ENCODE results near the gene CCDC71.

The CCDC71 gene

DNA sequence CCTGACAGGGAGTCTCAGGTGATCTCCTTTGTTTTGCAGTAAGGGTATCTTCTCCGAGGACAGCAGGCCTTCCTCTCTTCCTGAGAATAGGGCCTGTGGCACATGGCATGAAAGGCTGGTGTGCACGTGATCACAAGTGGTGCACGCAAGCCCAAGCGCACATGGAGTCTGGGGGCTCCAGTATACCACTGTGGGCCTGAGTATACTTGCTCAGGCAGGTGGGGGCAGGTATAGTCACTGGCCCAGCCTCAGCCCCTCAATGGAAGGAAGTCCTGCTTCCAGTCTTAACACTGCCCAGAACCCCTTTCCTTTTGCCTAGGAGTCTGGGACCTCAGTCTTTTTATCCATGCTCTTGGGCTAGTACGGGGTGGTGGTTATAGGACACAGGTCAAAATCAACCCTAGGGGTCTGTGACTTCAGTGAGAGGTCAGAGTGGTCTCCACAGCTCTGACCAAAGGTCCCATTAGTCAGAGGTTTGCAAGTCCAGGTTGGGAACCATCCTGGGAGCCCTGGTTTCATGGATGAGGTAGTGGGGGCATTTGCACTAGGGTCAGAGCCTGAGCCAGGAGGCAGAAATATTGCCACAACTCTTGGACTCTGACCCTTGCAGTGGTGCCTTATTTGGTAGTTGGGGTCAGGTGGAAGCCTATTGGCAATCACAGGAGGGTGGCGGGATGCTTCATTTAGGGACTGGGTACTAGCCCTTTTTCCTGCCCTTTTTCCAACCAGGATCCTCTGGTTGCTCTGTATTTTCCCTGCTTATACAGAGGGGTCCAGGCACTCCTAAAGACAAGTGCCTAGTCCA, 823 bp upstream of the CCDC71 start:
- no peak for DNase-seq

DNA sequence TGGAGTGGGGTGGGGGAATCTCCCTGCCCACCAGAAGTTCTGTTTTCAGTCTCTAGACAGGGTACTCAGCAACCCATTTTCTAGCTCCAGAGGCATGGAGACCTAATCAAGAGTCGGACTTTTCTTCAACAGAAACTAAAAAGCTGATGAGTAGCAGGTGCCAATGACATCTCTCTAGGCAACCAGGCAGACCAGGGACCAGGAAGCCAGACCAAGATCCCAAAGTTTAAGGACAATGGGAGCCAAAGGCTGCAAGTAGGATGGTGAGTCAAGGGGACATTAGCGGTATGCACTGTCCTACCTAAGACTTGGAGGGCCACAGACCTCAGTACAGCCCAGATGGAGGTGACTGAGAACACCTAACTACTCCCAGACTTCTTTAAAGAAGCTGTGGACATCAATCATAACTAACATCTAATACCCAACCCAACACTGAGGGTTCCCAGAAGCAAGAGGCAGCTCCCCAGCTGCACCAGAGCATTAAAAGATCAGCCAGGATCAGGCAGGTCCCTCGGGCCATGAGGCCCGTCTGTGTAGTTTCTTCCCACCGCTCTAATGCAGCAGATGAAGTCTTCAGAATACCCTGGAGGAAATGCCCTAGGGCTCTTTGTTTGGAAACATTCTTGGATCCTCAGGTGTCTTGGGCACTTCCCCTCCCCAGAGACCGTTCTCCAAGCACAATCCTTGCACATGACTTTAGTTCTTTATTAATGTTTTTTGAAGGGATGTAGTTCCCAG, 979 bp downstream of the CCDC71 start:
- no peak for DNase-seq

DNA sequence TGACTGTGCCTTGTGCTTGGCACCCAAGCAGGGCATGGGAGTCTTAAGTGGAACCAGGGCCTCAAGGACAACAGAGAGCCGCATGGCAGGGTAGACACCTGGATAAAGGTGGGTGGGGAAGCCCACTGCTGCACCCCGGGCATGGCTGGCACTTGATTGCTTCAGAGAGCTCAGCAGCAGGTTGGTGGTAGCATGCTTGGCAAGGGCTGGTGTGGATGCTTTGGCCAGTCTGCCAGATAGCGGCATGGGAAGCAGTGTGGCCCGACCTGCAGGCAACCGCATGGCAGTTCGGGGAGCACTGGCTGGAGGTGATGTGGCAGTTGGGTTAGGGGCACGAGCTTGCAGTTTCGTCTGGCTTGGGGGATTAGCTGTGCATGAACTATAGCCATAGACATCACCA, 2.5 kb downstream of the CCDC71 start:
- no peak for DNase-seq

DNA sequence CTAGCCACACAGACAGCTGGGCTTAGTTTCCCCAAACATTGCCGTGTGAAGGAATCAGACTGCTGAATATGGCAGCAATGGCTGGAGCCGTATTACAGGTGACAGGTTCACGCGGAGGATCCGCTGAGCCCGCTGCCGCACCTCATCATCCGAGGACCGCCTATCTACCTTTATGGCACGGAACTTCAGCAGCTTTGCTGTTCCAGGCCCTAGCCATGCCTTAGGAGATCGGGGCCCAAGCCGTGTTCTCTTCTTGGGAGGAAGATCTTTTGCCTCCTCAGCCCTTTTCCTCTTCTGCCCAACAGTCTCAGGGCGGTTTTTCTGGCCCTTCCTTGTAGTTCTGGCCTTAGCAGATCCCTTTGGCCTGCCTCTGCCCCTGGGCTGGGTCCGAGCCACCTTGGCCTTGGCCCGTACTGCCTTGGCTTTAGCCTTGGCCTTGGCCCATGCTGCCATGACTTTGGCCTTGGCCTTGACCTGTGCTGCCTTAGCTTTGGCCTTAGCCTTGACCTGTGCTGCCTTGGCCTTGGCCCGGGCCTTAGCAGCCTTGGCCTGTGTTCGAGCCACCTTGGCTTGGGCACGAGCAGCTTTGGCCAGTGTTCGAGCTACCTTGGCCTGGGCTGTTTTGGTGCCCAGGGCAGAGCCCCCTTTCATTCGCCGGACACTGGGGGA, 3.2 kb downstream of the CCDC71 start:
- DNase-seq: no peak

DNA sequence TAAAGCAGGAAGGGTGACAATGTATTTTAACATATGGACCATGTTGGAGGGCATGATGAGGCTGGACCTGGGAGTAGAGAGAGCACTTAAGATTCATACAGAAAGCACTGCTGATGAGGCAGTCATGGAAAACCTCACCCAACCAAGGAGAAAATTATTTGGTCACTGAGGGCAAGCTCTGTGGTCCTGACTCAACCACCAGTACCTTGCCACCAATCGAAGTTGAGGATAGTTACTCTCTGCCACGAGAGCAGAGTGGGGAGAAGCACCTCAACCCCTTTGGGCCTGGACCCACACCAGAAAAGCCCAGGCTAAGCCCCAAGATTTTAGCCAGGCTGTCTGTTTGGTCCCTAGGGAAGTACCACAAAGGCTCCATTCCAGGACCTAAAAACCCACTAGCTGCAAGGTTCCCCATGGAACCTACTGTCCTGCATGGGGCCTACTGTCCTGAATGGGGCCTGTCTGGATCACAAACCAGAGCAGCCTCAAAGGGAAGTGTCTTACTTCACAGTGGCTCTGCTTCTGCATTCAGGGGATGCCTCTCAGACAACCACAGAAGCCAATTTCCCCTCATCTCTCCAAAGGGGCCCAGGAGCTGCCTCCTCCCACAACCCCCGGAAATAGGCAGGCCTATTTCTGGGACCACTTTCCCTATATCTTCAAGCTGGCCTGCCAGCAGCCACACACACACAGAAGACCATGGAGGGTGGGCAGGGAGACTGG, 4.2 kb downstream of the CCDC71 start:
- no peak for DNase-seq

DNA sequence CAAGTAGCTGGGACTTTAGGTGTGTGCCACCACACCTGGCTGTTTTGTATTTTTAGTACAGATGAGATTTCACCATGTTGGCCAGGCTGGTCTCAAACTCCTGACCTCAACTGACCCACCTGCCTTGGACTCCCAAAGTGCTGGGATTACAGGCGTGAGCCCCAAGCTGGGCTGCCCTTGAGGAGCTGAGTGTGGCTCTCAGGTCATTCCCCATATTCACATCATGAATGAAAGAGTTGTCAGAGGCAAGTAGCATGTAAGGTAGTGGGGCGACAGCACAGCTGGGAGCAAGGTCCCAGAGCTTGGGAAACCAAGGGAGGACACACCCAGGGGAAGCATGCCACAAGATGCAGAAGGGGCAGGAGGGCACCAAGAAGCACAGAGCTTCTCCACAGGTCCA, 4.9 kb downstream of the CCDC71 start:
- no peak for DNase-seq

DNA sequence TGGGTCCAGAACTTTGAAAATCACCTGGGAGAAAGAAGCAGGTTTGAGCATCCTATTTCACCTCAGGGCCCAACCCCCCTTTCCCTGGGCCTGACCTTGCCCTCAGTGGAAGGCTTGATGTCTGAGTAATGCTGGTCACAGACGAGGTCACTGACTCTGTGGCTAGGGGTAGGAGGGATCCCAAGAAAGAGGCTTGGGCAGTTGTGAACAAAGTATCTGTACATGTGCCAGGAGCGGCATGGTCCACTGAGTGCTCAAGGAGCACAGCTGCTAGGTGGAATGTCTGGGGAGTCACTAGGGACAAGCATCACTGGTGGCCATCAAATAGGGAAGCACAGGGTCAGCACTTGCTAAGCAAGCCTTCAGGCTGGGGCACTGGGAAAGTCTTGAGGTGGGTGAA, 7.3 kb downstream of the CCDC71 start:
- no peak for DNase-seq

DNA sequence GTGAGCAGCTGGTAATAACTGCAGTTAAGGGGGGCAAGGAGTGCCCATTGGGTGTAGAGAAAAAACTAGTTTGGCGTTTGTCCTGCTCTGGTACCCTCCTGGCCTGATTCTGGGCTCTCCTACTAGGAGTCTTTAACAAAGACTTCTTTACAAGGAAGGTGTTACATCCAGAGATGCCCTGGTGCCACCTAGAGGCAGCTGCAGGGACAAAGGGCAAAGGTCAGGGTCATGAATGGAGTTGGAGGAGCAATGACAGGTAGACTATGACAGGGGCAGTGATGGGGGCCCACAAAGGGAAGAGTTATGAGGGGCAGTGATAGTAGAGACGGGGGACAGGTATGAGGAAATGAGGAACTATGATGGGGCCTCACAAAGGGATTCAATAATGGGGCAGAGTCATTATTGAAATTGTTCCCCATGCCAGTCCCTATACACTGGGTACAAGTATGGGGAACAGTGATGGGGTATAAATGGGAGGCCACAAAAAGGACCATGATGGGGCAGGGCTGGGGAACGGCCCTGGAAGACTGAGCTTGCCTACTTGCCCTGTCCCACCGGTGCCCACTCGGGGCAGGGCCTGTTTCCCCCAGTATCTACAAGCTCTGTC, 7.9 kb downstream of the CCDC71 start:
- no peak for DNase-seq

DNA sequence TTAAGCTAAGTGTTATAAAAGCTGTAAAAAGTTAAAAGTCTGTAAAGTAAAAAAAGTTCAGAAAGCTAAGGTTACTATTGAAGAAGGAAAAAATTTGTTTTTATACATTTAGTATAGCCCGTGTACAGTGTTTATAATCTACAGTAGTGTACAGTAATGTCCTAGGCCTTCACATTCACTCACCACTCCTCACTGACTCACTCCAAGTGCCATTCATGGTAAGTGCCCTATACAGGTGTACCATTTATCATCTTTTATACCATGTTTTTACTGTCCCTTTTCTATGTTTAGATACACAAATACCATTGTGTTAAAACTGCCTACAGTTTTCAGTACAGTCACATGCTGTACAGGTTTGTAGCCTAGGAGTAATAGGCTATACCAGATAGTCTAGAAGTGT, 8.8 kb downstream of the CCDC71 start:
- DNase-seq: no peak

DNA sequence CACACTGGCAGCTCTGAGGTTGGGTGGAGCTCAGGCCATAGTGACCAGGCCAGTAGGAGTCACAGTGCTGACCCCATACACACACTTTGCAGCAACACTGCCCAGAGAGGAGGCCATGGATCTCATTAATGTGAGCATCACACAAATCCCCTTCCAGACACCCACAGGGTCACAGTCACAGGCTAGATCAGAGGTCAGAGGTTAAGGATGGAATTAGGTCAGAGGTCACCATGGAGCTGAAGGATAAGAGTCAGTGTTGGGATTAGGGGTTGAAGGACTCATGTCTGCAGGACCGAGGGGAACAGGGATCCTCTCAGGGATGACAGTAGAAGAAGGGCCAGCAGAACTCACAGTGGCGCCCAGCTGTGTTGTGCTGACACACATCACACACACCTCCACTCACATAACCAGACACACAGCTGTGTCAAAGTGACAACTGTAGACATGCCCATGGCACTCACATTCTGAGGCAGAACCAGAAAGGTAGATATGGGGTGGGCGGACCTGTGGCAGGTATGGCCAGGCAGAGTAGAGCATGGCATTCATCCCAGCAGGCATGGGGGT, 12.7 kb downstream of the CCDC71 start:
- no peak for DNase-seq

DNA sequence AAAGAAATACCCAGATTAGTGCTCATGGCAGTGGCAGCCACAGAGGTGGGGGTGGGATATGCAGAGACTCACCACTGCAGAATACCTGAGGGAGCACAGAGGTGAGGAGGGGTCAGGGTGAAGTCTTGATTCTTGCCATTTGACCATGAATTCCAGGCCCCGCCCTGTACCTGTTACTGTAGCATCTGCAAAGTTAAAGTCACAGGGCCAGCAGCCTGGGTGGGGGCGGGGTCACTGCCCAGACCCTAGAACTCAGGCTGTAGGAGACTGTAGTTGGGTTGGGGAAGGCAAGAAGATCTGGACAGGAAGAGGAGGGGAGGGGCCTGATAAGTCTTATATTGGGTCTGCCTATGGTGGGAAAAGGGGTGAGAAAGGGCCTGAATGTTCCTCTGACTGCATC, 14.5 kb downstream of the CCDC71 start:
- DNase-seq: no peak

DNA sequence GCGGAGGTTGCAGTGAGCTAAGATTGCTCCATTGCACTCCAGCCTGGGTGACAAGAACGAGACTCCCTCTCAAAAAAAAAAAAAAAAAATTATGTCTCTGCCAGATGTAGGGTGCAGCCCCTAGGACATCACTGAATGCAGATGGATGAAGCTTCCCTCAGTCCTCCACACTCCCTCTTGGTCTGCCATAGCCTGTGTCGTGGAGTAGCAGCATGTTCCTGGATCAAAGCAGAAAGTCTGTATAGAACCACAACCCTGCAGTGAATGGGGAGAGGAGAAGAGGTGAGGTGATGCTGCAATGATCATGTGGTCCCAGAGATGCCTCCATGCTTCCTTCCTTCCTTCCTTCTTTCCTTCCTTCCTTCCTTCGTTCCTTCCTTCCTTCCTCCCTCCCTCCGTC, 18.0 kb downstream of the CCDC71 start:
- DNase-seq: no peak

DNA sequence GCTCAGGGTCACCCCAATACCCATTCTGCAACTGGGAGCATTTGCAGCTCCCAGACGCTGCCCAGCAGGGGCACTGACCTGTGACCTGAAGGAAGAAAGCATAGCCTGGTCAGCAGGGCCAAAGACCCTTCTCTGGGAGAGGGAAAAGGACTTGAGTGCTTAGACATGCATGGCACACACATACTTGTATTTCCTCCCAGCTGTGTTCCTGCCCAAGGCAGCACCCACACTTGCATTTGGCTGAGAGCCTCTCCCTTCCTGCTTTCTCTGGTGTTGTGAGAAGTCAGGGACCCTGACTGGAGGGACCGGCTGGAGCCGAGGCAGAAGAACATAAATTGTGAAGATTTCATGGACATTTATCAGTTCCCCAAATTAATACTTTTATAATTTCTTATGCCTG, 26.1 kb downstream of the CCDC71 start:
- DNase-seq: no peak

DNA sequence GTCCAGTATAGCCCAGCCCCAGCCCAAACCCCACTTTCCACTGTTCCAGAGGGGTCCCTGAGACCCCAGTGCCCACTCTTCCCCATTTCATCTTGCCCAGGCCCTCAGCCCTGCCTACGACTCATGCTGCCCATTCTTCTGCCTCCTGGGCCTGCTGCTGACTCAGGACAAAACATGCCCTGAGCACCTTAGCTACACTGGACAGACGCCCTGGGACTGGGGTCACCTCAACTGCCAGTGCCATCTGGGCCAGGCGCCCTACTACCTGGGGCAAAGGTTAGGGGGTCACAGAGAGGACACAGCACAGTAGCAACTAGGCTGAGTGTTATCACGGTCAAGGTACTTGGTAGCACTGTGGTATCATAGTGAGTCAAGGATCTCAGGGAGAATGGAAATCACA, 30.6 kb downstream of the CCDC71 start:
- DNase-seq: no peak

DNA sequence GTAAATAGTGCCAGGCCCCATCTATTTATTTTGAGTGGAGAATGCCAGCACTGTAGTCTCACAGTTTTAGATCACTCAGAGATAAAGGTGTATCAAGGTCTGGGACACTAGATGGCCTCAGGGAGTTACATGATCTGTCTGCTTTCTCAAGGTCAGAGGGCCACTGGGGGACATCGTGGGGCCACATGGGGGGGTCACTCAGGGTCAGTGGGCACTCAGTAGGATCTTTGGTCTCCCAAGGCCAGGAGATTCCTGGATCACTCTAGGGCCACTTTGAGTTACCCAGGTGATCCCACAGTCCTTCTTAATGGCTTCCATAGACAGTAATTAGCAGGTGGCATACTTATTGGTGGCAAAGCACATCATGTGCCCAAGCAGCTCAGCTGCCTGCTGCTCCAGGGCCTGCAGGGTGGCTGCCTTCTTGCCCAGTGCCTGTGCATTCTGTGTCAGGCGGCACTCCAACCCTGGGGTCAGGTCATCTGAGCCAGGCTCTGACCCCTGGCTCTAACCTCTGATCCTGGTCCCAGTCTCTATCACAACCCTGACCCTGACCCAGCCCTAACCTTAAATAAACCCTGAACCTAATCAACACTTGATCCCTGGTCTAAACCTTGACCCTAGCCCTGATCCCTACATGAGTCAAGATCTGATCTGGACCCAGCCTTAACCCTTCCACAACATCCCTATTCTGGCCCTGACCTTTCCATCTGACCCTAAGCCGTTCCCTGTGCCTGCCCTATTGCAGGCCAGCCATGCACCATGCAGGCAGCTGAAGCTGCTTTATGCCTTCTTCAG, 31.5 kb downstream of the CCDC71 start:
- DNase-seq: no peak

DNA sequence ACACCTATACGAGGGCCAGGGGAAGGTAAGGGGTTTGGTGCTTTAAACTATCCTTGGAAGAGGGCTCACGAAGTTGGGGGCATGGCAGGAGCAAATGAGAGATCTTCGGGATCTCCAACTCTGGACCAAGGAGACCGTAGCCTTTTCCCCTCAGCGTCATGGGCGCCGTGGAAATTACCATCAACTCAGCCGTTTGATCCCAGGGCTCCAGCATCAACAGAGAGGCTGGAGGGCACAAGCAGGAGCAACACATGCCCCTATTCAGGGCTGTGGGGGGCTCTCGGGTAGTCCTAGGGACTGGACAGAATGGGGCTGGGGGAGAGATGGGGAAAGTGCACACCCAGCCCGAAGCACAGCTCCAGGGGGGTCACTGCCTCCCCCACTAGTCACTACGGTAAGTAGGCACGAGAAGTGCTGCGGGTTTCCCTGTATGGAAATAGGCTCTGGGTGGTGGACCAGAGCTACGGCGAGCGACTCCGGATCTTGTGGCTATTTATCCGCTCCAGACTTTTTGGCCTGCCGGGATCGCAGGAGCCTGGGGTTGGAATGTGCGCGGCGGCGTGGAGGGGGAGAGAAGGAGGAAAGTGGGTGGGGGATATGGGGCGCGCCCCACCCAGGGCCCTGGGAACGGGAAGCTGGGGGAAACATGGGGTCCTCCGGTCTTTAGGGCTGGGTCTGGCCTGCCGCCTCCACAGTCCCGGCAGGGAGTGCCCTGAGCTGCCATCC, 32.7 kb downstream of the CCDC71 start:
- DNase-seq: peak; percentile 32 to 75

DNA sequence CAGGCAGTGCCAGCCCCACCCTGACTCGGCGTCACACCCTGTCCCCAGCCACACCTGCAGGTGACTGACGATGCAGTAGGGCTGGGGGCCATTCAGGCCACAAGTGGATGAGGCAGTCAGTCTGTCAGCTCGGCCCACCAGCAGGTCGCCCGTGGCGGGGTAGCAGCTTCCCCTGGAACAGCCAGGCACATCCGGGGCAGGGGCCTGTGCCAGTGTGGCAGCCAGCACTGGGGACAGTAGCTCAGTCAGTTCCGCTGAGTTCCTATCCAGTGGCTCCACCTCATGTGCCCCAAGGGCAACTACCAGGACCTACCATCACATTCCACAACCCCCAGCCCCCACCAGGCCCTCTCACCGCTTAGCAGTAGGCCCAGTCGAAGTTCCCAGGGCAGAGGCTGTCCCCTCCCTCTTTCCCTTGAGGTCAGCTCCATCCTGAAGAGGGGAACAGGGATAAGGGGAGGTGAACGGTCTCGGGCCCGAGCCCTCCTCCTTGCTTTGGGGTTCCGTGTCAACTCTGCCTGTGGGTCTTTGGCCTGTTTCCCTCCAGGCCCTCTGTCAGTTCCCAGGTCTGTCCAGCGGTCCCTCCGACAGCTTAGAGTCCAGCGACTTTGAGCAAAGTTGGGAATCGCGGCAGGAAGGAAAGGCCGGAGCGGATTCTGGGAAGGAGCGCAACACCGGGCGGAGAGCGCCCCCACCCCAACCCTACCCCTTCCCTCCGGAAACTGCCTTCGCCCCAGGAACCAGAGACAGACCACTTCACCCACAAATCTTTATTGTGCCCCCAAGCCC, 33.5 kb downstream of the CCDC71 start, which contains the start of gene LAMB2:
TSS of gene LAMB2 (minus strand) at position 614 of the 789 bp plus-strand sequence. CDS start at position 431, 183 bp downstream.
- peak; percentile 2 to 63 for DNase-seq

DNA sequence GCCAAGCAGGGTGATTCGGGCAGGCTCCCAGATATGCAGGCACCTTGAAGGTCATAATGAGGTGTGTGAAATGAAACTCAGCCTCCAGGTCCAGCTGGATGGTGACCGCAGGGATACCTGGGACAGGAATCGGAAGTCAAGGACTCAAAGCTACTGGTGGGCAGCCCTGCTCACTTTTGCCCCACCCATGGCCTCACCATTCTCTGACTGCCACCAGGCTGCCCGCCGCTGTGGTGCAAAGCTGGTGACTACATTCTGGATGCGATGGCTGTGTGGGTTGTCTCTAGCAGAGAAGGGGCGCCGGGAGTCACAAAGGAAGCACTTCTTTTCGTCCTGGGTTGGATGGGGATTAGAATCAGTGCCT, 34.1 kb downstream of the CCDC71 start:
- no peak for DNase-seq

DNA sequence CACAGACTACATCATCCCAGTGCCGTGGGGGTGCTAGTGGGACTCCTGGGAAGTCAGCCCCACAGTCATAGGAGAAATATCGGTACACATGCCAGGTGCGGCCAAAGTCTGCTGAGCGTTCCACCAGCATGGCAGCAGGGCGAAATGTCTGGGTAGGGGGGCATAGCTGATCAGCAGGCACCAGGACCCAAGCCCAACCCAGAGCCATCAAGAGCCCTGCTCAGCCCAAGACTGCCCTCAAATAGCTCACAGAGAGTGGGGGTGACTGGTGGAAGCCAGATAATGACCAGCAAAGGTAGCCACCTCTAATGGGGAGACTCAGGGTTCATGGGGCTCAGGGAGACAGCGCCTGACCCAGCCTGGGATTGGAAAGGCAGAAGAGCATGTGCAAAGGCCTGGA, 34.6 kb downstream of the CCDC71 start:
- DNase-seq: no peak

DNA sequence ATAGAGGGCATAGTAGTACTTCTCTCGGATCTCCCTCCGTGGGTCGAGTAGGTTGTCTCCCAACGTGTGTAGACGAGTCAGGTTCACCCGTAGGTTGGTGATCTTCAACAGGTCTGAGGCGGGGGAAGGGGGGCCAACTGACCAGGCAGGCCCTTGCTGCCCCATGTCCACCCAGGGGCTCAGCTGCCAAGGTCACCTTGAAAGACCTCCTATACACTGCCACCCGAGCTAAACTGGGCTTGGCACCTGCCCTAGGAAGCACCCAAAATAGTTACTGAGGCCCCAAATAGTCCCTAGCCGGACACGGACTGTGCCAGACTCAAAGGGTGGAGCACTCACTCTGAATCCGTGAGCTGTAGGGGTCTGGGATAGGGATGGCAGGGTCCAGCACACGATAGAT, 35.1 kb downstream of the CCDC71 start:
- DNase-seq: no peak
